Spleen (tissue), 7 donors: Measurements from ENCODE around the gene CD300H.

Experiments
- POLR2A ChIP-seq, 3 donors: fragments of 450-650 bp; IDR thresholded peaks; one replicate each; pipeline ENCODE4 v1.5.1; 2017; ENCODE audit warnings: antibody characterized with exemption in 3 of 3, mild to moderate bottlenecking in 1 of 3
- POLR2AphosphoS5 ChIP-seq, 3 donors: sonication (generic); formaldehyde crosslinking; IDR thresholded peaks; one replicate each; pipeline ENCODE4 v1.5.1; 2017; ENCODE audit warnings: antibody characterized with exemption in 3 of 3
- TF ChIP-seq, protein P1 (sequence below), 11 experiments: fragments of 200-600 bp in 7 of 11; fragments of 450-650 bp in 4 of 11; sonication (generic) in 4 of 11; IDR thresholded peaks in 8 of 11; conservative IDR thresholded peaks in 3 of 11; 1 replicate in 7 of 11; 2 replicates in 4 of 11; pipeline versions ENCODE4 v1.4.0 to v1.8.0; 2016 to 2021; ENCODE audit warnings: antibody characterized with exemption in 11 of 11, inconsistent platforms in 4 of 11, mild to moderate bottlenecking in 1 of 11
- donor health status: DM: no; HTN: no; CAD: no; lungs with moderate emphysema.
- donor health status: DM: no; HTN: no; CAD: no.
- donor health status: DM: no; HTN: no; CAD: no.

DNA sequence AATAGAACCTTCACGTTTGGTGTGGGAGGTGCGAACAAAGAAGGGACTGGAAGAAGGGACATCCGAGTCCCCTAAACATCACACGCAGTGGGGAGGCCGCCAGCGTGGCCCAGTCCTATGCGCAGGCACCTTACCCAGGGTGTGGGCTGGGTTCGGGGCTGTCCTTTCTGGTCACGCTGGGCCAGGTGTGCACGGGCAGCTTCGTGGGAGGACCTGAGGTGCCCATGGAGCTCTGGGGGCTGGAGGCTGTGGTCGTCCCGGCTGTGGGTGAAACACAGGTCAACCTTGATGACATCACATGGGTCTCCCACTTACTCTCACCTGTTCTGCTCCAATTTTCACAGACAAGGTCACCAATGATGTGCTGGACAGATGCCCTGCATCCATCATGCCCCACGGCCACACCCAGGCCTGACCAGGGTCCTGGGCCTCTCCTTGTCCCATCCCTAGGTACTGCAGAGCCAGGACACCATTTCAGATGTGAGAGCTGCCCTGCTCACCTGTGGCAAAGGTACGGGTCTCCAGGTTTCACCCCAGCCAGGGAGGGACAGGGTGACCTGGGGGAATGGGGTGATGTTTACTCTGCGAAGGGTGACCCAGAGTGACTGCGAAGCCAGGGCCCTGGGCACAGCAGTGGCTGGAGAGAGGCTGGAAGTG is 24.5 kb downstream of the CD300H start:
- TF ChIP-seq, protein P1, sequence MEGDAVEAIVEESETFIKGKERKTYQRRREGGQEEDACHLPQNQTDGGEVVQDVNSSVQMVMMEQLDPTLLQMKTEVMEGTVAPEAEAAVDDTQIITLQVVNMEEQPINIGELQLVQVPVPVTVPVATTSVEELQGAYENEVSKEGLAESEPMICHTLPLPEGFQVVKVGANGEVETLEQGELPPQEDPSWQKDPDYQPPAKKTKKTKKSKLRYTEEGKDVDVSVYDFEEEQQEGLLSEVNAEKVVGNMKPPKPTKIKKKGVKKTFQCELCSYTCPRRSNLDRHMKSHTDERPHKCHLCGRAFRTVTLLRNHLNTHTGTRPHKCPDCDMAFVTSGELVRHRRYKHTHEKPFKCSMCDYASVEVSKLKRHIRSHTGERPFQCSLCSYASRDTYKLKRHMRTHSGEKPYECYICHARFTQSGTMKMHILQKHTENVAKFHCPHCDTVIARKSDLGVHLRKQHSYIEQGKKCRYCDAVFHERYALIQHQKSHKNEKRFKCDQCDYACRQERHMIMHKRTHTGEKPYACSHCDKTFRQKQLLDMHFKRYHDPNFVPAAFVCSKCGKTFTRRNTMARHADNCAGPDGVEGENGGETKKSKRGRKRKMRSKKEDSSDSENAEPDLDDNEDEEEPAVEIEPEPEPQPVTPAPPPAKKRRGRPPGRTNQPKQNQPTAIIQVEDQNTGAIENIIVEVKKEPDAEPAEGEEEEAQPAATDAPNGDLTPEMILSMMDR (IDR thresholded peaks at IDR 0.05 in 8 of 11, conservative IDR thresholded peaks at IDR 0.05 in 3 of 11), result no peak
- TF ChIP-seq POLR2A (IDR thresholded peaks at IDR 0.05) (no peak), POLR2AphosphoS5 (IDR thresholded peaks at IDR 0.05) (no peak)
